Heart right ventricle (tissue), 16 donors: Measurements from ENCODE around the gene YPEL2. TPM values are rescaled to one million over a fixed set of nuclear protein-coding genes. Genes with fewer than 3 reads are reported as not detected.

Source experiments
- ATAC-seq, 8 donors: fragments of 200-7000 bp; cut with Tn5 transposase; one replicate each; pipeline ENCODE4 v1.9.1; 2020; ENCODE audit warnings: mild to moderate bottlenecking in 8 of 8, moderate library complexity in 8 of 8, moderate number of reproducible peaks in 1 of 8
- DNase-seq, 2 donors: peaks; one replicate each; pipeline ENCODE4 v3.0.0-alpha.2; 2020
- H3K27ac ChIP-seq, 10 donors: fragments of 200-600 bp; sonication (generic) in 2 of 10; one replicate each; pipeline versions ENCODE4 v1.5.0 to v1.8.0; 2020 to 2022; ENCODE audit warnings: mild to moderate bottlenecking in 3 of 10
- H3K27me3 ChIP-seq, 7 donors: fragments of 200-600 bp; one replicate each; pipeline ENCODE4 v1.8.0; 2021 to 2022; ENCODE audit warnings: mild to moderate bottlenecking in 2 of 7
- H3K36me3 ChIP-seq, 9 donors: fragments of 200-600 bp; sonication (generic) in 1 of 9; one replicate each; pipeline versions ENCODE4 v1.5.0 to v1.8.0; 2020 to 2022; ENCODE audit warnings: mild to moderate bottlenecking in 2 of 9
- H3K4me1 ChIP-seq, 9 donors: fragments of 200-600 bp; sonication (generic) in 1 of 9; one replicate each; pipeline versions ENCODE4 v1.5.0 to v1.8.0; 2020 to 2022; ENCODE audit warnings: mild to moderate bottlenecking in 4 of 9
- H3K4me3 ChIP-seq, 10 donors: fragments of 200-600 bp; sonication (generic) in 2 of 10; one replicate each; pipeline versions ENCODE4 v1.5.0 to v1.8.0; 2020 to 2022; ENCODE audit warnings: mild to moderate bottlenecking in 7 of 10, moderate library complexity in 2 of 10
- H3K9me3 ChIP-seq, 11 donors: fragments of 200-600 bp in 10 of 11; sonication (generic) in 2 of 11; one replicate each; pipeline versions ENCODE4 v1.5.0 to v1.8.0; 2013 to 2022; ENCODE audit warnings: mild to moderate bottlenecking in 2 of 11, control low read depth in 1 of 11, moderate library complexity in 1 of 11
- WGBS, 2 donors: extraction: QIAGEN DNeasy Blood & Tissue Kit; methylation state at CpG; one replicate each; pipeline ENCODE4 v1.1.7; 2013; ENCODE audit warnings: inconsistent platforms in 1 of 2; 5-methylcytosine and 5-hydroxymethylcytosine counted together
- intact Hi-C, 10 donors: fragments of 100-400 bp; cut with DNase I; formaldehyde crosslinking; loops; one replicate each; pipeline versions ENCODE4 v1.11.1 to v1.14.2; 2022
- microRNA-seq, 2 donors: library from miRNA; unstranded; fragments of <30 nt; microRNA quantifications; one replicate each; pipeline ENCODE4 v1.2.0, GENCODE V29; 2021
- polyA plus RNA-seq, 2 donors: library from polyadenylated mRNA; stranded (reverse); fragments of 200-250 nt; gene quantifications; one replicate each; pipeline ENCODE4 v1.2.3, GENCODE V29; 2013
- total RNA-seq, 10 donors: library from RNA; stranded (reverse); fragmentation: NEBNext Ultra II Directional in 3 of 10; extraction: Animal tissue kit (Norgen Biotek cat#: 25700) in 3 of 10; gene quantifications; one replicate each; pipeline versions ENCODE4 v1.2.1 to v1.2.4, GENCODE V29; 2021 to 2023
- TF ChIP-seq, protein P1 (sequence below), 9 donors: fragments of 200-600 bp; sonication (generic) in 2 of 9; IDR thresholded peaks; one replicate each; pipeline versions ENCODE4 v1.5.0 to v1.8.0; 2021 to 2022; ENCODE audit warnings: antibody characterized with exemption in 9 of 9, mild to moderate bottlenecking in 5 of 9, moderate library complexity in 1 of 9
- donor health status: Arrhythmogenic right ventricular cardiomyopathy.
- donor health status: ischemic (EF 13 %, LVEDD 7.1; RV severe dilation, severe dysfunction).
- donor health status: healthy with polysubstance abuse.
- donor health status: DM: no; HTN: yes; CAD: no.
- donor health status: DM: no; HTN: no; CAD: no.
- donor health status: ischemic (EF 25% LVEDD 6.9; RV normal size, moderate dysfunction).
- donor health status: ischemic (EF 25% LVEDD 5.7; RV mildly dilated, moderate dysfunction).
- donor health status: healthy.
- donor health status: DM: yes; HTN: yes; CAD: no.
- donor health status: Ischemic cardiomyopathy.
- donor health status: ischemic (EF 35%, LVEDD 5.7; RV mildly dilated, moderate dysfunction).
- donor health status: nonischemic (EF 11% LVEDD 7.7; RV severe dilation, severe dysfunction).
- donor health status: DM: yes; HTN: yes; CAD: no.
- donor health status: PGD.
- donor health status: ischemic (EF 29% LVEDD 5.4; RV normal size, mild dysfunction).
- donor health status: nonischemic (EF 23%, LVEDD 6.1; RV moderate dilation, normal function).

The YPEL2 gene
- total and polyA plus RNA-seq, 12 donors, result 5.0 to 57.1 (median 36.5) TPM

GRCh38 chr17:59440757-59441463 is 109.5 kb downstream of the YPEL2 start:
- Histone ChIP-seq H3K9me3 (no peaks in the 10 kb centered on the region), H3K36me3 (no peaks in the 10 kb centered on the region), H3K27me3 (no peaks in the 10 kb centered on the region), H3K27ac (peak overlapping the region in 9 of 10 donors; percentile 49 to 84 (median 81)), H3K4me3 (peak overlapping the region in 5 of 10 donors; percentile 13 to 25 (median 16)), H3K4me1 (peaks cover 5 to 61% (median 35%) of the 10 kb centered on the region in 9 donors)
- DNase-seq (peak; percentile 74 to 96), ATAC-seq (peak; percentile 88 to 96 (median 94))
- intact Hi-C loops, result loop anchor here (1.0 to 5.0 kb wide), 10 partner anchors 39 to 131 kb away; no protein-coding TSS in a partner anchor
- WGBS, 2 donors, result 4 to 5% methylated on average over 10 of the region's 10 CpGs
- TF ChIP-seq, protein P1, sequence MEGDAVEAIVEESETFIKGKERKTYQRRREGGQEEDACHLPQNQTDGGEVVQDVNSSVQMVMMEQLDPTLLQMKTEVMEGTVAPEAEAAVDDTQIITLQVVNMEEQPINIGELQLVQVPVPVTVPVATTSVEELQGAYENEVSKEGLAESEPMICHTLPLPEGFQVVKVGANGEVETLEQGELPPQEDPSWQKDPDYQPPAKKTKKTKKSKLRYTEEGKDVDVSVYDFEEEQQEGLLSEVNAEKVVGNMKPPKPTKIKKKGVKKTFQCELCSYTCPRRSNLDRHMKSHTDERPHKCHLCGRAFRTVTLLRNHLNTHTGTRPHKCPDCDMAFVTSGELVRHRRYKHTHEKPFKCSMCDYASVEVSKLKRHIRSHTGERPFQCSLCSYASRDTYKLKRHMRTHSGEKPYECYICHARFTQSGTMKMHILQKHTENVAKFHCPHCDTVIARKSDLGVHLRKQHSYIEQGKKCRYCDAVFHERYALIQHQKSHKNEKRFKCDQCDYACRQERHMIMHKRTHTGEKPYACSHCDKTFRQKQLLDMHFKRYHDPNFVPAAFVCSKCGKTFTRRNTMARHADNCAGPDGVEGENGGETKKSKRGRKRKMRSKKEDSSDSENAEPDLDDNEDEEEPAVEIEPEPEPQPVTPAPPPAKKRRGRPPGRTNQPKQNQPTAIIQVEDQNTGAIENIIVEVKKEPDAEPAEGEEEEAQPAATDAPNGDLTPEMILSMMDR (IDR thresholded peaks at IDR 0.05), result peak; percentile 78 to 96 (median 89)

- WGBS, 2 donors, result 75 to 76% methylated on average over 7 of the region's 7 CpGs
- intact Hi-C loops, result loop anchor here in 9 of 10 donors (1.0 to 5.0 kb wide), 8 partner anchors 39 to 131 kb away; no protein-coding TSS in a partner anchor
- TF ChIP-seq, protein P1 (IDR thresholded peaks at IDR 0.05), result no peak
Observed at GRCh38 chr17:59441464-59442096, 110.1 kb downstream of the YPEL2 start.

GRCh38 chr17:59443106-59443505 is 111.7 kb downstream of the YPEL2 start:
- no peak overlapping the region for H3K4me3 ChIP-seq
- TF ChIP-seq, protein P1 (IDR thresholded peaks at IDR 0.05), result no peak
- DNase-seq, result no peak
- no peak for ATAC-seq
- no peaks in the 10 kb centered on the region for H3K9me3 ChIP-seq
- WGBS, 2 donors, result 97 to 98% methylated on average over 4 of the region's 4 CpGs
- H3K4me1 ChIP-seq, result peaks cover 5 to 41% (median 22%) of the 10 kb centered on the region in 9 donors
- intact Hi-C loops, result loop anchor here in 6 of 10 donors (5.0 kb wide), 3 partner anchors 41 to 131 kb away; no protein-coding TSS in a partner anchor
- H3K27me3 ChIP-seq, result no peaks in the 10 kb centered on the region
- no peaks in the 10 kb centered on the region for H3K36me3 ChIP-seq
- H3K27ac ChIP-seq, result no peak overlapping the region

More at GRCh38 chr17:59441464-59442096, 110.1 kb downstream of the YPEL2 start:
- no peak for ATAC-seq
- Histone ChIP-seq H3K4me1 (peaks cover 5 to 56% (median 35%) of the 10 kb centered on the region in 9 donors), H3K27ac (peak overlapping the region in 9 of 10 donors; percentile 49 to 84 (median 78)), H3K4me3 (peak overlapping the region in 1 of 10 donors; percentile 25), H3K9me3 (no peaks in the 10 kb centered on the region), H3K36me3 (no peaks in the 10 kb centered on the region), H3K27me3 (no peaks in the 10 kb centered on the region)
- DNase-seq, result no peak

Small RNA genes within 50 kb of the gene (microRNA-seq; reads per million reads assigned to microRNA genes)
- 0.60 to 1.5 reads per million in 2 donors for gene MIR4729

Other genes with a start within 250 kb of the YPEL2 start
- gene TRIM37, start 224.8 kb upstream of the YPEL2 start, total RNA-seq, result 10 to 100 TPM; 15.2 to 22.2 (median 18.1) TPM
- gene TRIM37, start 224.8 kb upstream of the YPEL2 start, polyA plus RNA-seq, result 1 to 10 TPM; 5.9 to 8.6 TPM
- gene SKA2, start 176.5 kb upstream of the YPEL2 start, total RNA-seq, result 10 to 100 TPM; 28.0 to 46.4 (median 35.6) TPM
- gene SKA2, start 176.5 kb upstream of the YPEL2 start, polyA plus RNA-seq, result 10 to 100 TPM; 29.2 to 34.0 TPM
- 1 to 10 TPM in 7 of 10 donors, under 1 TPM in 3; 0.61 to 6.9 (median 1.4) TPM for gene PRR11, start 175.9 kb upstream of the YPEL2 start, total RNA-seq
- under 1 TPM; 0.29 TPM for gene PRR11, start 175.9 kb upstream of the YPEL2 start, polyA plus RNA-seq
- 10 to 100 TPM in 7 of 10 donors, 1 to 10 TPM in 3; 7.5 to 11.7 (median 10.5) TPM for gene SMG8, start 121.6 kb upstream of the YPEL2 start, total RNA-seq
- gene SMG8, start 121.6 kb upstream of the YPEL2 start, polyA plus RNA-seq, result 1 to 10 TPM; 1.2 to 3.8 TPM
- 1 to 10 TPM; 1.3 to 4.8 (median 2.0) TPM for gene GDPD1, start 111.1 kb upstream of the YPEL2 start, total RNA-seq
- gene GDPD1, start 111.1 kb upstream of the YPEL2 start, polyA plus RNA-seq, result 1 to 10 TPM in 1 of 2 donors, under 1 TPM in 1; 0.95 to 1.0 TPM
- gene DHX40, start 234.0 kb downstream of the YPEL2 start, total RNA-seq, result 10 to 100 TPM; 14.2 to 22.9 (median 20.7) TPM
- 10 to 100 TPM in 1 of 2 donors, 1 to 10 TPM in 1; 6.9 to 10.0 TPM for gene DHX40, start 234.0 kb downstream of the YPEL2 start, polyA plus RNA-seq